AG09309 (cell line): ENCODE measurements around the gene USP51.
A peak's percentile ranks its signal among the peaks of the same experiment; 100 is the strongest.
"Not testable (repeated sequence)": the region's sequence is repeated elsewhere in the genome, so short reads cannot be mapped to it uniquely, and the experiment has no call there.

ENCODE experiments used
- DNase-seq: peaks from one replicate; pipeline ENCODE4 v3.0.0-alpha.2; 2010; ENCODE audit warnings: low read depth
- H3K4me3 ChIP-seq: 2 replicates; pipeline ENCODE4 v1.5.1; 2011; ENCODE audit warnings: mild to moderate bottlenecking, low read depth, low read length, moderate library complexity; ENCODE audit not compliant: control insufficient read depth
- CTCF ChIP-seq: IDR thresholded peaks from 2 replicates; pipeline ENCODE4 v1.5.1; 2011; ENCODE audit warnings: mild to moderate bottlenecking, low read depth, low read length, inconsistent platforms; ENCODE audit not compliant: insufficient read depth, control insufficient read depth; ENCODE audit errors: missing control alignments

The USP51 gene

GRCh38 chrX:55480390-55481062 lies 9.1 kb downstream of the USP51 start:
- no peak for DNase-seq

DNA sequence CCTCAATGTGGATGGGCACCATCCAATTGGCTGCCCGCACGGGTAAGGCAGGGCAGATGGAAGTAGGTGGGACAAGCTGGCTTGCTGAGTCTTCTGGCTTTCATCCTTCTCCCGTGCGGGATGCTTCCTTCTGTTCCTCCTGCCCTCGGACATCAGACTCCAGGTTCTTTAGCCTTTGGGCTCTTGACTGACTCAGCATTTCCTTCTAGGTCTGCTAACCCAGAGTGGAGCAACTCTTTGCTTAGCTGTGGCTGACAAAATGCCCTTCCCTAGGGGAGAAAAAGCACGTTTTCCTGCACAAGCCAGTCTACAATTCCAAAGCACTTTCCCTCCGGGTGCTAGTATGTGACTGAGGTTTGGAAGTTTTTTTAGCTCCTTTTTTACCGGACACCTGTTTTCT lies 9.7 kb downstream of the USP51 start:
- DNase-seq, H3K4me3 ChIP-seq: not testable (repeated sequence)

More at GRCh38 chrX:55480390-55481062, 9.1 kb downstream of the USP51 start:
- no peak overlapping the region for H3K4me3 ChIP-seq
- TF ChIP-seq CTCF, result no peak

DNA sequence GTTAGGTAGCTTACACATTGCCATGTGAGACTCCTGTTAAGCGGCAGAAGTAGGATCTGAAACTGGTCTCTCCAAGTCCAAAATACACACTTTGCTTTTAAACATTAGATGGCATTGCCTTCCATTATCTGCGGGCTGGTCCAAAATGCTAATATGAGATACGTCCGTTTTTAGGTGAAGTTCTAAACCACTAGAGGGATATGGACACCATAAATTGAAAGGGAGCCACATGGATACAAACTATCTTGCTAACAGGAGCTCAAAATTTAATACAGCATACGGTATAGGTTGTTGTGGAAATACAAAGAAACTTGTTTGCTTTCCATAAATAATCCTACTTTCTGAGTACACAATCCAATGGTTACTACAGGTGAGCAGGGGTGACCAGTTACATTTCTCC lies 23.9 kb downstream of the USP51 start:
- not testable (repeated sequence) for H3K4me3 ChIP-seq, DNase-seq

DNA sequence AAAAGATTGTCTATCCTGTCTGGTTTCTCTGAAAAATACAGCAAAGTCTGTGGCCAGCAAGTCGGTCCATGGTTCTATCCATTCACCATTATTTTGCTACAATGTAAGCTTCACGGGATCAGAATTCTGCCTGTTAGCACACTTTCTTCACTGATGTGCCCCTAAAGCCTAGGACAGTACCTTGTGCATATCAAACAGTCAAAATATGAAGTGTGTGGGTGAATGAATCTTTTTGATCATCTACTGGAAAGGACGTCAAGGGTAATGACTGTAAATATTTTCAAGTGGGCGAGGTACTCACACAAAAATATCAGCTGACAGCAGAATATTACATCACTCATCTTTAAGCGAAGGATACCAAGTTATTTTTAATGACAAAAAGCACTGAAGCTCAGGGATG lies 24.5 kb downstream of the USP51 start:
- DNase-seq, result not testable (repeated sequence)

GRCh38 chrX:55464050-55464449 lies 25.6 kb downstream of the USP51 start:
- not testable (repeated sequence) for H3K4me3 ChIP-seq, DNase-seq

More for the DNA sequence above, 24.5 kb downstream of the USP51 start:
- not testable (repeated sequence) for H3K4me3 ChIP-seq

DNA sequence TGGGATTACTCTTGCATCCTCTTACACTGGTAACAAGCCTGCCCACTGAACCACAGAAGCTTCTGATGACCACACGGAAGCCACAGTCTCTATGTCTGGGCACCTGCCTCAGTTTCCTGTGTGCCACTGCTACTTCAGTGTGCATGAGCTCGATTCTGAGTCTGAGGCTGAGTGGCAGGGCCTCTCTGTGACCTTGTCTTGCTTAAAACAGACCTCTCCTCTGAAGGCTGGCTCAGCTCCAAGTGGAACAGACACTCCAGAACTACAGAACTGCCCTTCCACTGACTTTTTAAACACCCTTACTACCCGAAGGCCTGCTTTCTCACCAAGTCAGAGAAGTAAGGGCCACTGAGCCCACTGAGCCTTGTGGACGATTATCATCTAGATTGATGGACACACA lies 29.7 kb downstream of the USP51 start:
- DNase-seq, H3K4me3 ChIP-seq: not testable (repeated sequence)

DNA sequence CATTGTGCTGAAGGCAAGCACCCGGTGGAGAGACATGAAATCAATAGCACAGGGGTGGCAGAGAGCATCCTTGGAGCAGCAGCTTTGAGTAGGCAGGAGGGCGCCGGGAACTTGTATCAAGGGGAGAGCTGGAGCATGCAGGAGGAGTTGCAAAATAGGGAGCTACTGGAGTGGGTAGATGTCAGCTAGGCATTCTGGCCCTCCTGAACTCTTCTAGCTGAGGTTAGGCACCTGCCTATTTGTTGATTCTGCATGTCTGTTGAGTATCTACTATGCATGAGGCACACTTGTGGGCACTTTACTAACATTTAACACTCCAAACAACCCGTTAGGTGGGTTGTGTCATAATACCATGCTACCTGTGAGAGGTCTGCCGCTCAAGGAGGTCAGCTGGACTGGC lies 30.2 kb downstream of the USP51 start:
- H3K4me3 ChIP-seq, DNase-seq: not testable (repeated sequence)

- DNase-seq, H3K4me3 ChIP-seq: not testable (repeated sequence)
Measured at GRCh38 chrX:55455708-55456107, 33.9 kb downstream of the USP51 start.

DNA sequence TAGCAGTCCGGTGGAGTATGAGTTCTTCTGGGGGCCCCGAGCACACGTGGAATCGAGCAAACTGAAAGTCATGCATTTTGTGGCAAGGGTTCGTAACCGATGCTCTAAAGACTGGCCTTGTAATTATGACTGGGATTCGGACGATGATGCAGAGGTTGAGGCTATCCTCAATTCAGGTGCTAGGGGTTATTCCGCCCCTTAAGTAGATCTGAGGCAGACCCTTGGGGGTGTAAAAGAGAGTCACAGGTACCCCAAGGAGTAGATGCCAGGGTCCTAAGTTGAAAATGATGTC lies 36.9 kb downstream of the USP51 start:
- DNase-seq, result no peak
- no peak for TF ChIP-seq CTCF
- H3K4me3 ChIP-seq, result peak overlapping the region; percentile 54

DNA sequence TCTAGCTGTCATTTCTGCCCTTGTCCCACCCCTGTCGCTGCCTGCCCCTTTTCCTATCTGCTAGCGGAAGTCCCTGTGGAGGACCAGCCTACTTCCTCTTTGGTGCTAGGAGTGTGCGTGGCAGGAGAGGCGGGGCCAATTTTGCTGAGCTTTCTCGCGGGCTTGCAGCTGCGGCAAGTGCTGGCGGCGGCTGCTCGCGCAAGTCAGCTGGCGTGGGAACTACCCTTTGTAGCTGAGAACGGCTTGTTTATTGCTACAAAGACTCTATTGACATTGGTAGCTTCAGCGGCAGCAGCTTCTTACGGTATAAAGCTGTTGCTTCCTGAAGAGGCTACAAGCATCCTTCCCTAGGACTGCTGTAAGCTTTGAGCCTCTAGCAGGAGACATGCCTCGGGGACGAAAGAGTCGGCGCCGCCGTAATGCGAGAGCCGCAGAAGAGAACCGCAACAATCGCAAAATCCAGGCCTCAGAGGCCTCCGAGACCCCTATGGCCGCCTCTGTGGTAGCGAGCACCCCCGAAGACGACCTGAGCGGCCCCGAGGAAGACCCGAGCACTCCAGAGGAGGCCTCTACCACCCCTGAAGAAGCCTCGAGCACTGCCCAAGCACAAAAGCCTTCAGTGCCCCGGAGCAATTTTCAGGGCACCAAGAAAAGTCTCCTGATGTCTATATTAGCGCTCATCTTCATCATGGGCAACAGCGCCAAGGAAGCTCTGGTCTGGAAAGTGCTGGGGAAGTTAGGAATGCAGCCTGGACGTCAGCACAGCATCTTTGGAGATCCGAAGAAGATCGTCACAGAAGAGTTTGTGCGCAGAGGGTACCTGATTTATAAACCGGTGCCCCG lies 37.4 kb downstream of the USP51 start, which contains the start of gene MAGEH1:
MAGEH1 (plus strand) TSS at position 138 of the 843 bp plus-strand sequence; CDS start at position 386, 248 bp downstream.
- TF ChIP-seq CTCF, result no peak
- H3K4me3 ChIP-seq, result peak within 1 kb of the TSS; percentile 54
- DNase-seq, result peak; percentile 23
